IMR-90 (cell line): ENCODE results near the gene PIGM. TPM values are rescaled to one million over a fixed set of nuclear protein-coding genes. Genes with fewer than 3 reads are reported as not detected.

Source experiments
- ATAC-seq: fragments of 200-7000 bp; cut with Tn5 transposase; 2 replicates; pipeline ENCODE4 v1.9.1; 2020; ENCODE audit warnings: low read depth, mild to moderate bottlenecking, moderate library complexity
- BruUV-seq: library from RNA; stranded (reverse); fragments of 400-500 nt; replicated peaks from 2 replicates; lab custom pipeline; 2021; lab: Mats Ljungman, UMichigan
- CTCF ChIA-PET: fragments of 300-600 bp; formaldehyde crosslinking; extraction: SDS; loops from one replicate; lab custom pipeline; 2021; ENCODE audit warnings: antibody characterized with exemption; lab: Yijun Ruan, JAX
- POLR2A ChIA-PET: fragments of 300-600 bp; sonication (Branson Sonifier 250); formaldehyde crosslinking; loops from one replicate; lab custom pipeline; 2022; ENCODE audit warnings: antibody characterized with exemption; ENCODE audit not compliant: unreplicated experiment; lab: Charles Lee
- DNase-seq: peaks from one replicate; pipeline ENCODE4 v3.0.0; 2013
- H2AFZ ChIP-seq: replicated peaks from 2 replicates; pipeline ENCODE3; 2013; ENCODE audit warnings: low read length, mild to moderate bottlenecking; ENCODE audit not compliant: poor library complexity
- H2AK5ac ChIP-seq: 2 replicates; pipeline ENCODE4 v1.6.1; 2013; ENCODE audit warnings: low read depth, low read length, inconsistent platforms
- H2AK9ac ChIP-seq: replicated peaks from 2 replicates; pipeline ENCODE3; 2013; ENCODE audit warnings: mild to moderate bottlenecking, low read depth, low read length, moderate library complexity; ENCODE audit not compliant: poor library complexity
- H2BK120ac ChIP-seq: 2 replicates; pipeline ENCODE4 v1.6.1; 2013; ENCODE audit warnings: low read depth, low read length, inconsistent platforms
- H2BK15ac ChIP-seq: 3 replicates; pipeline ENCODE4 v1.6.1; 2013; ENCODE audit warnings: low read depth, low read length, inconsistent platforms
- H2BK20ac ChIP-seq: 2 replicates; pipeline ENCODE4 v1.6.1; 2013; ENCODE audit warnings: low read depth, mild to moderate bottlenecking, inconsistent platforms, low read length, moderate library complexity
- H2BK5ac ChIP-seq: 2 replicates; pipeline ENCODE4 v1.6.1; 2013; ENCODE audit warnings: mild to moderate bottlenecking, low read depth, low read length, inconsistent platforms; ENCODE audit not compliant: poor library complexity, severe bottlenecking
- H3K14ac ChIP-seq: replicated peaks from 2 replicates; pipeline ENCODE4 v1.6.1; 2013; ENCODE audit warnings: low read depth, low read length, inconsistent platforms
- H3K18ac ChIP-seq: 2 replicates; pipeline ENCODE4 v1.6.1; 2013; ENCODE audit warnings: low read depth, low read length, control low read depth
- H3K23ac ChIP-seq: 2 replicates; pipeline ENCODE4 v1.6.1; 2013; ENCODE audit warnings: low read depth, low read length, inconsistent platforms
- H3K27ac ChIP-seq: 2 replicates; pipeline ENCODE4 v1.5.1; 2013; ENCODE audit warnings: mild to moderate bottlenecking, control low read depth, low read length; ENCODE audit not compliant: insufficient read depth
- H3K27me3 ChIP-seq: 2 replicates; pipeline ENCODE4 v1.6.1; 2013; ENCODE audit warnings: low read length; ENCODE audit not compliant: control insufficient read depth, insufficient read depth
- H3K36me3 ChIP-seq: 2 replicates; pipeline ENCODE4 v1.6.1; 2013; ENCODE audit warnings: low read length, mixed read lengths; ENCODE audit not compliant: control insufficient read depth, insufficient read depth
- H3K4ac ChIP-seq: 2 replicates; pipeline ENCODE4 v1.6.1; 2013; ENCODE audit warnings: low read depth, low read length, inconsistent platforms
- H3K4me1 ChIP-seq: 2 replicates; pipeline ENCODE4 v1.6.1; 2013; ENCODE audit warnings: low read length, mixed read lengths; ENCODE audit not compliant: control insufficient read depth, insufficient read depth
- H3K4me2 ChIP-seq: 2 replicates; pipeline ENCODE4 v1.6.1; 2013; ENCODE audit warnings: low read depth, mild to moderate bottlenecking, control low read depth, low read length, moderate library complexity
- H3K4me3 ChIP-seq: 2 replicates; pipeline ENCODE4 v1.5.1; 2013; ENCODE audit warnings: low read depth, mild to moderate bottlenecking, control low read depth, low read length, moderate library complexity; ENCODE audit not compliant: insufficient read depth
- H3K56ac ChIP-seq: 2 replicates; pipeline ENCODE4 v1.6.1; 2013; ENCODE audit warnings: low read length, inconsistent platforms; ENCODE audit not compliant: insufficient read depth; ENCODE audit errors: extremely low read depth
- H3K79me1 ChIP-seq, 2 experiments: 2 replicates each; pipeline ENCODE4 v1.6.1; 2013; ENCODE audit warnings: low read length in 2 of 2, inconsistent platforms in 1 of 2, low read depth in 1 of 2
- H3K9ac ChIP-seq: 2 replicates; pipeline ENCODE4 v1.6.1; 2013; ENCODE audit warnings: low read depth, low read length, control low read depth
- H3K9me1 ChIP-seq: 2 replicates; pipeline ENCODE4 v1.6.1; 2013; ENCODE audit warnings: low read length, inconsistent platforms; ENCODE audit not compliant: insufficient read depth
- H3K9me3 ChIP-seq: 2 replicates; pipeline ENCODE4 v1.6.1; 2013; ENCODE audit warnings: low read length; ENCODE audit not compliant: control insufficient read depth, insufficient read depth
- H4K20me1 ChIP-seq: 2 replicates; pipeline ENCODE4 v1.6.1; 2013; ENCODE audit warnings: low read length, inconsistent platforms; ENCODE audit not compliant: insufficient read depth
- H4K5ac ChIP-seq: 2 replicates; pipeline ENCODE4 v1.6.1; 2013; ENCODE audit warnings: mild to moderate bottlenecking, low read depth, low read length, control low read depth
- H4K8ac ChIP-seq, 2 experiments: 2 replicates each; pipeline ENCODE4 v1.6.1; 2013; ENCODE audit warnings: low read depth in 2 of 2, low read length in 2 of 2, control low read depth in 1 of 2, inconsistent platforms in 1 of 2
- H4K91ac ChIP-seq: 2 replicates; pipeline ENCODE4 v1.6.1; 2013; ENCODE audit warnings: low read depth, low read length, inconsistent platforms; ENCODE audit not compliant: insufficient read depth
- MAFK ChIP-seq: IDR thresholded peaks from 2 replicates; pipeline ENCODE4 v1.6.1; 2012; ENCODE audit warnings: low read depth, low read length, improper control_type of control experiment
- MAZ ChIP-seq: IDR thresholded peaks from 2 replicates; pipeline ENCODE4 v1.6.1; 2012; ENCODE audit warnings: low read depth, mild to moderate bottlenecking, low read length, improper control_type of control experiment, moderate library complexity, borderline replicate concordance
- RFX5 ChIP-seq: IDR thresholded peaks from 2 replicates; pipeline ENCODE4 v1.8.0; 2012; ENCODE audit warnings: low read depth, mild to moderate bottlenecking, low read length, moderate library complexity
- SMC3 ChIP-seq: fragments of 150-350 bp; IDR thresholded peaks from 2 replicates; pipeline ENCODE4 v1.6.1; 2016; ENCODE audit warnings: low read depth, mild to moderate bottlenecking, antibody characterized with exemption, low read length, moderate library complexity
- WGBS, 2 experiments: methylation state at CpG; one replicate each; pipeline versions ENCODE4 v1.1.5 to v1.1.7; 2013; ENCODE audit warnings: missing lambda C conversion rate in 2 of 2; ENCODE audit not compliant: insufficient read length in 1 of 2; ENCODE audit errors: extremely low coverage in 2 of 2; 5-methylcytosine and 5-hydroxymethylcytosine counted together
- dilution Hi-C: fragments of 300-500 bp; cut with HindIII; formaldehyde crosslinking; loops from one replicate; pipeline ENCODE4 v1.14.3; 2018; ENCODE audit warnings: low sequenced_read_pairs; ENCODE audit not compliant: unreplicated experiment
- in situ Hi-C: fragments of 300-500 bp; cut with MboI; formaldehyde crosslinking; loops from 3 replicates; pipeline ENCODE4 v1.14.3; 2019; ENCODE audit warnings: low sequenced_read_pairs, inconsistent platforms, mixed read lengths
- intact Hi-C: fragments of 100-400 bp; cut with micrococcal nuclease; formaldehyde crosslinking; loops from 2 replicates; pipeline ENCODE4 v1.10.0; 2022
- polyA plus RNA-seq, 3 experiments: library from polyadenylated mRNA; depleted of rRNA; stranded (reverse); fragments of >200 nt; gene quantifications; 2 replicates each; pipeline ENCODE4 v1.2.3, GENCODE V29; 2012; ENCODE audit warnings: low replicate concordance in 1 of 3
- total RNA-seq: library from RNA; depleted of rRNA; stranded (reverse); fragments of >200 nt; gene quantifications from 2 replicates; pipeline ENCODE4 v1.2.3, GENCODE V29; 2012
- TF ChIP-seq, protein P1 (sequence below): conservative IDR thresholded peaks from 2 replicates; pipeline ENCODE4 v1.5.1; 2012; ENCODE audit warnings: mild to moderate bottlenecking, low read depth, low read length, improper control_type of control experiment
- TF ChIP-seq, protein P2 (sequence below): fragments of 150-350 bp; IDR thresholded peaks from 2 replicates; pipeline ENCODE4 v1.6.1; 2016; ENCODE audit warnings: low read depth, mild to moderate bottlenecking, low read length, moderate library complexity, borderline replicate concordance

The PIGM gene
- total and polyA plus RNA-seq, 2 of the 4 experiments (the other 2 are of a cell fraction): 2.9 TPM

DNA sequence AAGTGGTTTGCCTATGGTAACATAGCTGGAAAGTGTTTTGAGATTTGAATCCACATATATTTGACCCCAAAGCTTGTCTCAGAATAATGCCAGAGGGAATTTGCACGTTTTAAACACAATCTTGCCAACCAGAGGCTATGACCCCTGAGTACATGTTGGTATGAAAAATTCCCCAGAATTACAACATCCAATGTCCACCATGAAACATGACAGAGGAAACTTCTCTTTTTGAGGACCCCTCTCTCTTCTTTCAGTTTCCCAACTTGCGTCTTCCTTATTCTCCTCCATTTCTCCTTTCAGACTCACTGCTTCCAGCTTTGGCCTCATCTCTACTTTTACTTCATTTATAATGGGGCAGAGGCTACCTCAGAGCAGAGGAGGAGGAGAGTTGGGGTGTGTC, 44.0 kb upstream of the PIGM start:
- Histone ChIP-seq H3K79me1 (no peaks in the 10 kb centered on the region), H3K9me3 (no peaks in the 10 kb centered on the region; the same call in 1 of the 2 replicates), H4K91ac (no peak overlapping the region), H3K18ac (no peak overlapping the region), H3K4me3 (no peak overlapping the region), H2BK5ac (no peak overlapping the region), H2AK5ac (no peak overlapping the region), H3K27ac (no peak overlapping the region), H3K36me3 (no peaks in the 10 kb centered on the region), H3K27me3 (peaks cover 54% of the 10 kb centered on the region), H3K4me1 (no peaks in the 10 kb centered on the region), H3K14ac (no peak overlapping the region), H3K4ac (no peak overlapping the region), H3K4me2 (no peak overlapping the region), H4K5ac (no peak overlapping the region), H2BK15ac (no peak overlapping the region), H2AK9ac (no peak overlapping the region), H2AFZ (no peak overlapping the region), H2BK20ac (no peak overlapping the region), H3K23ac (no peak overlapping the region), H2BK120ac (no peak overlapping the region), H3K56ac (no peak overlapping the region), H4K8ac (no peak overlapping the region), H3K9ac (no peak overlapping the region), H3K9me1 (no peaks in the 10 kb centered on the region), H4K20me1 (no peaks in the 10 kb centered on the region)
- POLR2A ChIA-PET: no interaction called here
- CTCF ChIA-PET: interaction anchor here (2.0 kb wide), 1 partner anchor 10 kb away, joined by 7 read pairs; no protein-coding TSS in a partner anchor
- dilution Hi-C loops (no loop called here), intact Hi-C loops (no loop called here), in situ Hi-C loops (no loop called here)
- ATAC-seq (no peak), DNase-seq (no peak)
- no CpG with 5 or more reads among the region's 2 CpGs for WGBS, 2 experiments
- TF ChIP-seq SMC3: no peak
- no peak for TF ChIP-seq RFX5
- TF ChIP-seq, protein P1, sequence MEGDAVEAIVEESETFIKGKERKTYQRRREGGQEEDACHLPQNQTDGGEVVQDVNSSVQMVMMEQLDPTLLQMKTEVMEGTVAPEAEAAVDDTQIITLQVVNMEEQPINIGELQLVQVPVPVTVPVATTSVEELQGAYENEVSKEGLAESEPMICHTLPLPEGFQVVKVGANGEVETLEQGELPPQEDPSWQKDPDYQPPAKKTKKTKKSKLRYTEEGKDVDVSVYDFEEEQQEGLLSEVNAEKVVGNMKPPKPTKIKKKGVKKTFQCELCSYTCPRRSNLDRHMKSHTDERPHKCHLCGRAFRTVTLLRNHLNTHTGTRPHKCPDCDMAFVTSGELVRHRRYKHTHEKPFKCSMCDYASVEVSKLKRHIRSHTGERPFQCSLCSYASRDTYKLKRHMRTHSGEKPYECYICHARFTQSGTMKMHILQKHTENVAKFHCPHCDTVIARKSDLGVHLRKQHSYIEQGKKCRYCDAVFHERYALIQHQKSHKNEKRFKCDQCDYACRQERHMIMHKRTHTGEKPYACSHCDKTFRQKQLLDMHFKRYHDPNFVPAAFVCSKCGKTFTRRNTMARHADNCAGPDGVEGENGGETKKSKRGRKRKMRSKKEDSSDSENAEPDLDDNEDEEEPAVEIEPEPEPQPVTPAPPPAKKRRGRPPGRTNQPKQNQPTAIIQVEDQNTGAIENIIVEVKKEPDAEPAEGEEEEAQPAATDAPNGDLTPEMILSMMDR: no peak
- TF ChIP-seq, protein P2, sequence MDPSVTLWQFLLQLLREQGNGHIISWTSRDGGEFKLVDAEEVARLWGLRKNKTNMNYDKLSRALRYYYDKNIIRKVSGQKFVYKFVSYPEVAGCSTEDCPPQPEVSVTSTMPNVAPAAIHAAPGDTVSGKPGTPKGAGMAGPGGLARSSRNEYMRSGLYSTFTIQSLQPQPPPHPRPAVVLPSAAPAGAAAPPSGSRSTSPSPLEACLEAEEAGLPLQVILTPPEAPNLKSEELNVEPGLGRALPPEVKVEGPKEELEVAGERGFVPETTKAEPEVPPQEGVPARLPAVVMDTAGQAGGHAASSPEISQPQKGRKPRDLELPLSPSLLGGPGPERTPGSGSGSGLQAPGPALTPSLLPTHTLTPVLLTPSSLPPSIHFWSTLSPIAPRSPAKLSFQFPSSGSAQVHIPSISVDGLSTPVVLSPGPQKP: no peak
- no peak for TF ChIP-seq MAFK
- no peak for TF ChIP-seq MAZ
- BruUV-seq: no TSS peak
